K562 (cell line): ENCODE measurements around the gene BRICD5. TPM values are rescaled to one million over a fixed set of nuclear protein-coding genes. Genes with fewer than 3 reads are reported as not detected.
A peak's percentile ranks its signal among the peaks of the same experiment; 100 is the strongest.

ENCODE experiments used
- HDGF ChIP-seq: fragments of 450-650 bp; IDR thresholded peaks from 2 replicates; pipeline ENCODE4 v1.6.1; 2016
- KDM4B ChIP-seq, 2 experiments: fragments of 450-650 bp in 1 of 2; sonication (generic) in 1 of 2; IDR thresholded peaks; 2 replicates each; pipeline ENCODE4 v1.6.1; 2016 to 2017; ENCODE audit warnings: borderline replicate concordance in 2 of 2, antibody characterized with exemption in 1 of 2, low read depth in 1 of 2, mild to moderate bottlenecking in 1 of 2
- L3MBTL2 ChIP-seq: fragments of 450-650 bp; IDR thresholded peaks from 2 replicates; pipeline ENCODE4 v1.6.1; 2016; ENCODE audit warnings: mild to moderate bottlenecking, moderate library complexity
- NCOA4 ChIP-seq: fragments of 450-650 bp; IDR thresholded peaks from 2 replicates; pipeline ENCODE4 v1.6.1; 2018; ENCODE audit warnings: mild to moderate bottlenecking; ENCODE audit not compliant: partially characterized antibody
- PHF20 ChIP-seq: fragments of 450-650 bp; IDR thresholded peaks from 2 replicates; pipeline ENCODE4 v1.6.1; 2018; ENCODE audit not compliant: partially characterized antibody
- POLR2G ChIP-seq: fragments of 200-400 bp; formaldehyde crosslinking; IDR thresholded peaks from 2 replicates; pipeline ENCODE4 v1.6.1; 2017; ENCODE audit warnings: low read depth, mild to moderate bottlenecking, antibody characterized with exemption, low read length, moderate library complexity
- SRSF9 ChIP-seq: fragments of 200-400 bp; formaldehyde crosslinking; IDR thresholded peaks from 2 replicates; pipeline ENCODE4 v1.6.1; 2017; ENCODE audit warnings: low read depth, low read length, borderline replicate concordance
- TCFL5 ChIP-seq: fragments of 250-450 bp; sonication (Bioruptor Pico); conservative IDR thresholded peaks from 2 replicates; pipeline ENCODE4 v1.6.1; 2021; ENCODE audit warnings: mild to moderate bottlenecking, moderate library complexity, matching md5 sums
- USF2 ChIP-seq: sonication (generic); formaldehyde crosslinking; IDR thresholded peaks from 2 replicates; pipeline ENCODE4 v1.5.0; 2020; ENCODE audit warnings: missing genetic modification reagents
- ZBTB11 ChIP-seq, 3 experiments: fragments of 200-800 bp in 1 of 3; fragments of 250-450 bp in 1 of 3; fragments of 450-650 bp in 1 of 3; sonication (Bioruptor Pico) in 1 of 3; sonication (Bioruptor generic) in 1 of 3; formaldehyde crosslinking in 1 of 3; IDR thresholded peaks; 2 replicates each; pipeline versions ENCODE4 v1.6.1 to v1.8.0; 2016 to 2022; ENCODE audit warnings: mild to moderate bottlenecking in 2 of 3, missing genetic modification characterization in 2 of 3, missing compliant biosample characterization in 1 of 3, moderate library complexity in 1 of 3
- polyA plus RNA-seq, 8 experiments: library from polyadenylated mRNA; depleted of rRNA in 4 of 8; stranded (reverse) in 5 of 8; unstranded in 3 of 8; fragments of >200 nt; fragmentation: Nextera tagmentation in 2 of 8; fragmentation: Illumina TruSeq in 1 of 8; extraction: Ambion mirVana in 2 of 8; extraction: Trizol in 1 of 8; gene quantifications; 2 replicates each; pipeline versions ENCODE4 v1.2.1 to v1.2.3, GENCODE V29; 2011 to 2014; ENCODE audit warnings: inconsistent platforms in 1 of 8, missing spikeins in 1 of 8
- total RNA-seq, 7 experiments: library from RNA; depleted of rRNA in 6 of 7; stranded (reverse); fragments of >200 nt in 6 of 7; fragmentation: Illumina TruSeq in 2 of 7; extraction: Trizol in 2 of 7; gene quantifications; 2 replicates each; pipeline versions ENCODE4 v1.2.1 to v1.2.3, GENCODE V29; 2011 to 2021; ENCODE audit warnings: low replicate concordance in 1 of 7
- TF ChIP-seq, protein P1 (sequence below): fragments of 450-650 bp; IDR thresholded peaks from 2 replicates; pipeline ENCODE4 v1.6.1; 2016; ENCODE audit warnings: low read depth

The BRICD5 gene
- total and polyA plus RNA-seq, 9 of the 15 experiments (the other 6 are each of a cell fraction or from before 2014, with no cell fraction given), result 0.24 to 15.1 (median 2.4) TPM; not detected in 1

GRCh38 chr16:2251296-2252111 is 40.8 kb upstream of the BRICD5 start, which contains the start of gene ECI1 (continued):
- TF ChIP-seq KDM4B (IDR thresholded peaks at IDR 0.05; ENCODE audit: borderline replicate concordance in 2 of 2, low read depth in 1 of 2) (peak in 1 of 2 experiments; percentile 66; a peak in 1 of 4 replicates), SRSF9 (no peak), PHF20 (peak; percentile 55), NCOA4 (no peak), POLR2G (peak; percentile 99), ZBTB11 (CRISPR knock-in tag; IDR thresholded peaks at IDR 0.05) (peak in 1 of 3 experiments; percentile 62; a peak in 1 of 6 replicates), L3MBTL2 (peak; percentile 66; the same call in 1 of the 2 replicates), USF2 (CRISPR knock-in tag) (no peak), TCFL5 (CRISPR knock-in tag) (no peak), HDGF (peak; percentile 81; the same call in 1 of the 2 replicates)
- TF ChIP-seq, protein P1, sequence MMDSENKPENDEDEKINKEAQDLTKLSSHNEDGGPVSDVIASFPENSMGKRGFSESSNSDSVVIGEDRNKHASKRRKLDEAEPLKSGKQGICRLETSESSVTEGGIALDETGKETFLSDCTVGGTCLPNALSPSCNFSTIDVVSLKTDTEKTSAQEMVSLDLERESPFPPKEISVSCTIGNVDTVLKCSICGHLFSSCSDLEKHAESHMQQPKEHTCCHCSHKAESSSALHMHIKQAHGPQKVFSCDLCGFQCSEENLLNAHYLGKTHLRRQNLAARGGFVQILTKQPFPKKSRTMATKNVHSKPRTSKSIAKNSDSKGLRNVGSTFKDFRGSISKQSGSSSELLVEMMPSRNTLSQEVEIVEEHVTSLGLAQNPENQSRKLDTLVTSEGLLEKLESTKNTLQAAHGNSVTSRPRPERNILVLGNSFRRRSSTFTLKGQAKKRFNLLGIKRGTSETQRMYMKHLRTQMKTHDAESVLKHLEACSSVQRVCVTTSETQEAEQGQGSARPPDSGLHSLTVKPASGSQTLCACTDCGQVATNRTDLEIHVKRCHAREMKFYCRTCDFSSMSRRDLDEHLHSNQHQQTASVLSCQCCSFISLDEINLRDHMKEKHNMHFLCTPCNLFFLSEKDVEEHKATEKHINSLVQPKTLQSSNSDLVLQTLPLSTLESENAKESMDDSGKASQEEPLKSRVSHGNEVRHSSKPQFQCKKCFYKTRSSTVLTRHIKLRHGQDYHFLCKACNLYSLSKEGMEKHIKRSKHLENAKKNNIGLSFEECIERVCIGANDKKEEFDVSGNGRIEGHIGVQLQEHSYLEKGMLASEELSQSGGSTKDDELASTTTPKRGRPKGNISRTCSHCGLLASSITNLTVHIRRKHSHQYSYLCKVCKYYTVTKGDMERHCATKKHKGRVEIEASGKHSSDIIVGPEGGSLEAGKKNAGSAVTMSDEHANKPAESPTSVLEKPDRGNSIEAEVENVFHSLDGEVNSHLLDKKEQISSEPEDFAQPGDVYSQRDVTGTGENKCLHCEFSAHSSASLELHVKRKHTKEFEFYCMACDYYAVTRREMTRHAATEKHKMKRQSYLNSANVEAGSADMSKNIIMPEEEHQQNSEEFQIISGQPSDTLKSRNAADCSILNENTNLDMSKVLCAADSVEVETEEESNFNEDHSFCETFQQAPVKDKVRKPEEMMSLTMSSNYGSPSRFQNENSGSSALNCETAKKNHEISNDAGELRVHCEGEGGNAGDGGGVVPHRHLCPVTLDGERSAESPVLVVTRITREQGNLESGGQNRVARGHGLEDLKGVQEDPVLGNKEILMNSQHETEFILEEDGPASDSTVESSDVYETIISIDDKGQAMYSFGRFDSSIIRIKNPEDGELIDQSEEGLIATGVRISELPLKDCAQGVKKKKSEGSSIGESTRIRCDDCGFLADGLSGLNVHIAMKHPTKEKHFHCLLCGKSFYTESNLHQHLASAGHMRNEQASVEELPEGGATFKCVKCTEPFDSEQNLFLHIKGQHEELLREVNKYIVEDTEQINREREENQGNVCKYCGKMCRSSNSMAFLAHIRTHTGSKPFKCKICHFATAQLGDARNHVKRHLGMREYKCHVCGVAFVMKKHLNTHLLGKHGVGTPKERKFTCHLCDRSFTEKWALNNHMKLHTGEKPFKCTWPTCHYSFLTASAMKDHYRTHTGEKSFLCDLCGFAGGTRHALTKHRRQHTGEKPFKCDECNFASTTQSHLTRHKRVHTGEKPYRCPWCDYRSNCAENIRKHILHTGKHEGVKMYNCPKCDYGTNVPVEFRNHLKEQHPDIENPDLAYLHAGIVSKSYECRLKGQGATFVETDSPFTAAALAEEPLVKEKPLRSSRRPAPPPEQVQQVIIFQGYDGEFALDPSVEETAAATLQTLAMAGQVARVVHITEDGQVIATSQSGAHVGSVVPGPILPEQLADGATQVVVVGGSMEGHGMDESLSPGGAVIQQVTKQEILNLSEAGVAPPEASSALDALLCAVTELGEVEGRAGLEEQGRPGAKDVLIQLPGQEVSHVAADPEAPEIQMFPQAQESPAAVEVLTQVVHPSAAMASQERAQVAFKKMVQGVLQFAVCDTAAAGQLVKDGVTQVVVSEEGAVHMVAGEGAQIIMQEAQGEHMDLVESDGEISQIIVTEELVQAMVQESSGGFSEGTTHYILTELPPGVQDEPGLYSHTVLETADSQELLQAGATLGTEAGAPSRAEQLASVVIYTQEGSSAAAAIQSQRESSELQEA, result no peak
